ENCODE results near the gene FMN1.

DNA sequence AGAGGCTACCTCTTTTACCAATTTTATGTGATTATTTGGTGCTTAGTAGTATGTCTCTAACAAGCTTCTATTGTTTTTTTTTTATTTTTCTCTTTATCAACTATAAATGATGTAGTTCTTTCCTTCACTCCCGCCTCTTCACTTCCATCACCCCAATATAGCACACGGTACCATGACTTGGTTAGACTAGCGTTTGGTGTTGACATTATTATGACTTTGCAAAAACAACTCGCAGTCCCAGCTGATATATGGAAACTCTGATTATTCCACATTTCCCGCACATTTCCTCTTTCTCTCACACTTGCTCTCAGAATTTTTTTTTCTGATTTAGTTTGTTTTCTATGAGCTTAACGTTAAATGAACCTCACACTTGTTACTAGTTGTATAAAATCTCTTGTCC is 314.5 kb downstream of the FMN1 start:
- TF ChIP-seq, protein P1, sequence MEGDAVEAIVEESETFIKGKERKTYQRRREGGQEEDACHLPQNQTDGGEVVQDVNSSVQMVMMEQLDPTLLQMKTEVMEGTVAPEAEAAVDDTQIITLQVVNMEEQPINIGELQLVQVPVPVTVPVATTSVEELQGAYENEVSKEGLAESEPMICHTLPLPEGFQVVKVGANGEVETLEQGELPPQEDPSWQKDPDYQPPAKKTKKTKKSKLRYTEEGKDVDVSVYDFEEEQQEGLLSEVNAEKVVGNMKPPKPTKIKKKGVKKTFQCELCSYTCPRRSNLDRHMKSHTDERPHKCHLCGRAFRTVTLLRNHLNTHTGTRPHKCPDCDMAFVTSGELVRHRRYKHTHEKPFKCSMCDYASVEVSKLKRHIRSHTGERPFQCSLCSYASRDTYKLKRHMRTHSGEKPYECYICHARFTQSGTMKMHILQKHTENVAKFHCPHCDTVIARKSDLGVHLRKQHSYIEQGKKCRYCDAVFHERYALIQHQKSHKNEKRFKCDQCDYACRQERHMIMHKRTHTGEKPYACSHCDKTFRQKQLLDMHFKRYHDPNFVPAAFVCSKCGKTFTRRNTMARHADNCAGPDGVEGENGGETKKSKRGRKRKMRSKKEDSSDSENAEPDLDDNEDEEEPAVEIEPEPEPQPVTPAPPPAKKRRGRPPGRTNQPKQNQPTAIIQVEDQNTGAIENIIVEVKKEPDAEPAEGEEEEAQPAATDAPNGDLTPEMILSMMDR (IDR thresholded peaks at IDR 0.05) = no peak
- TF ChIP-seq POLR2AphosphoS5 (IDR thresholded peaks at IDR 0.05) = no peak
- no peak for TF ChIP-seq EP300 (IDR thresholded peaks at IDR 0.05)
